GM10266 (cell line): Measurements from ENCODE around the gene RGS12.

Experiments
- DNase-seq: peaks from one replicate; pipeline ENCODE4 v3.0.0; 2012; ENCODE audit errors: extremely low spot score
- TF ChIP-seq, protein P1 (sequence below): IDR thresholded peaks from 2 replicates; pipeline ENCODE4 v1.5.1; 2012; ENCODE audit warnings: mild to moderate bottlenecking, low read depth; ENCODE audit not compliant: control insufficient read depth, insufficient read depth; ENCODE audit errors: missing control alignments

The RGS12 gene

DNA sequence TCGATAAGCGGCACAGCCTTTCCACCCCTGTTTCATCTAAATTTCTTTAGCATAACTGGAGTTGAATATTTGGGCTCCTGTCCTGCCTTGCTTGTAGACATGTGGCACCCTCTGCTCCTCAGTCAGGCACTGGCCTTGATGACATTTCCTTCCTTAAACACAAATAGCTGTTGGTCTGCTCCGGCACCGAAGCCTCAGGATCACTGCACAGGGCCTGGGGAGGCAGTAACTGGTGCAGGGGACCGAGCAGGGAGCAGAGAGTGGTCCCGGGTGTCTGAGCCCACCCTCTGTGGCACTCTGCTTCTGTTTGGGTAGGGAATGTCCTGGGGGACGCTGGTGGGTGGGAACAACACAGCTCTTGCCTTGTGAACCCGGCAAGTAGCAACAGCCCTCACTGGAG lies 13.6 kb downstream of the RGS12 start:
- TF ChIP-seq, protein P1, sequence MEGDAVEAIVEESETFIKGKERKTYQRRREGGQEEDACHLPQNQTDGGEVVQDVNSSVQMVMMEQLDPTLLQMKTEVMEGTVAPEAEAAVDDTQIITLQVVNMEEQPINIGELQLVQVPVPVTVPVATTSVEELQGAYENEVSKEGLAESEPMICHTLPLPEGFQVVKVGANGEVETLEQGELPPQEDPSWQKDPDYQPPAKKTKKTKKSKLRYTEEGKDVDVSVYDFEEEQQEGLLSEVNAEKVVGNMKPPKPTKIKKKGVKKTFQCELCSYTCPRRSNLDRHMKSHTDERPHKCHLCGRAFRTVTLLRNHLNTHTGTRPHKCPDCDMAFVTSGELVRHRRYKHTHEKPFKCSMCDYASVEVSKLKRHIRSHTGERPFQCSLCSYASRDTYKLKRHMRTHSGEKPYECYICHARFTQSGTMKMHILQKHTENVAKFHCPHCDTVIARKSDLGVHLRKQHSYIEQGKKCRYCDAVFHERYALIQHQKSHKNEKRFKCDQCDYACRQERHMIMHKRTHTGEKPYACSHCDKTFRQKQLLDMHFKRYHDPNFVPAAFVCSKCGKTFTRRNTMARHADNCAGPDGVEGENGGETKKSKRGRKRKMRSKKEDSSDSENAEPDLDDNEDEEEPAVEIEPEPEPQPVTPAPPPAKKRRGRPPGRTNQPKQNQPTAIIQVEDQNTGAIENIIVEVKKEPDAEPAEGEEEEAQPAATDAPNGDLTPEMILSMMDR = no peak
- DNase-seq = no peak

DNA sequence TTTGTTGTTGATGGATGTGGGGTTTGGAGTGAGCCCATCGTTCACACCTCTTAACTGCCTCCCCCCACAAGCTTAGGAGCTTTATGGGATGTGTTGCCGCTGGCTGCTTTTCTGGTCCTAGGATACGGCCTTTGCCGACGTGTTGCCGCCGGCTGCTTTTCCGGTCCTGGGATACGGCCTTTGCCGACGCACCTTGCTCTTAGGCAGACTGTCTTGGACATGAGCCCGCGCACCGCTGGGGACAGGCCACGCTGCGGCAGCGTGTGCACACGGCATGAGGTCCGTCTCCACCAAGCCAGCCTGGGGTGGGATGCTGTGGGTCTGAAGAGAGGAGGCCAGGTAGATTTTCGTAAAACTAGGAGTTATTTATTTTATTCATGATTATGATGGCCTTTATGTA lies 14.2 kb downstream of the RGS12 start:
- DNase-seq = no peak
- TF ChIP-seq, protein P1 = no peak

- DNase-seq = no peak
- TF ChIP-seq, protein P1 = no peak
These were observed 14.7 kb downstream of the RGS12 start for GRCh38 chr4:3307486-3307885.

DNA sequence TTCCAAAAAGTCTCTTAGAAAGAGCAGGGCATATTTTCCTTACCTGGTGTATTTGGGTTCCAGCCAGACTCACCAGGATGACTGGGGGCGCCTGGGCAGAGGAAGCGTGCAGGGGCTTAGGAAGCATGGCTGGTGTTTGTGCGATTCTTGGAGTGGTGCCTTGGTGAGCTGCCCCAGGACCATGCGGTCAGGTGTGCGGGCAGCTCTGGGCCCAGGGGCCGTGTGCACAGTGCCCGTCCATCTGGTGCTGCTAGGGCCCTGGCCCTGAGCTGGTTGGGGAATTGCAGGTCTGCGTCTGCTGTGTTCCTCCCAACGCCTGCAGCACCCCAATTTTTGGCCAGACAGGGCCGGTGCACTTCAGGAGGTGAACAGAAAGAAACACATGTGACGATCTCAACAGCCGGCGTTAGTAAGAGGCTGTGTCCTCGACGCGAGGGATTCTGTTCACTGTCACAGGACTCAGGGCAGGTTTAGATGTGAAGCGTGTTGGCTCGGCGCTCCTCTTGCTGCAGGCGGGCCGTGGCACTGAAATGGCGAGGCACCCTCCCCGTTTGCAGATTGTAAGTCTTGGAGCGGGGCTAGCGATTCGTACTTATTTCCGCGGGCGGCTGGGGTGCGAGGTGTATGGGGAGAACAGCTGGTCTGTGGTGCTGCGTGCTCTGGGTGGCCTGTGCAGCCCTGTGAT lies 15.2 kb downstream of the RGS12 start:
- TF ChIP-seq, protein P1 = no peak
- no peak for DNase-seq

DNA sequence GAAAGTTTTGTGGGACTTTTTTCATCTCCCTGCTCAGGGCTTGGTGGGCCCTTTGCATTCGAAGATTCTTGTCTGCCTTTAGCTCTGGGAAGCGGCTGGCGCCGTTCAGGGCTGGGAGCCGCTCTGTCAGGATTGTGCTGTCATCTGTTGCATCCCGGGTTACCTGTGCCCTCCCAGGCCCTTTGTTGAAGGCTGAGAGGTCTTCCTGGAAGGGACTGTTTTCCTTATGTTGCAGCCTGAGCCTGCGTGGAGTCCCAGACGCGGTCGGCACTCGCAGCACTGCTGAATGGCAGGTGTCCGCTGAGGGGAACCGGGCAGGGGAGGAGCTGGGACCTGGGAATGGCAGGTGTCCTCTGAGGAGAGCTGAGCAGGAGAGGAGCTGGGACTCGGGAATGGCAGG lies 15.9 kb downstream of the RGS12 start:
- no peak for DNase-seq

DNA sequence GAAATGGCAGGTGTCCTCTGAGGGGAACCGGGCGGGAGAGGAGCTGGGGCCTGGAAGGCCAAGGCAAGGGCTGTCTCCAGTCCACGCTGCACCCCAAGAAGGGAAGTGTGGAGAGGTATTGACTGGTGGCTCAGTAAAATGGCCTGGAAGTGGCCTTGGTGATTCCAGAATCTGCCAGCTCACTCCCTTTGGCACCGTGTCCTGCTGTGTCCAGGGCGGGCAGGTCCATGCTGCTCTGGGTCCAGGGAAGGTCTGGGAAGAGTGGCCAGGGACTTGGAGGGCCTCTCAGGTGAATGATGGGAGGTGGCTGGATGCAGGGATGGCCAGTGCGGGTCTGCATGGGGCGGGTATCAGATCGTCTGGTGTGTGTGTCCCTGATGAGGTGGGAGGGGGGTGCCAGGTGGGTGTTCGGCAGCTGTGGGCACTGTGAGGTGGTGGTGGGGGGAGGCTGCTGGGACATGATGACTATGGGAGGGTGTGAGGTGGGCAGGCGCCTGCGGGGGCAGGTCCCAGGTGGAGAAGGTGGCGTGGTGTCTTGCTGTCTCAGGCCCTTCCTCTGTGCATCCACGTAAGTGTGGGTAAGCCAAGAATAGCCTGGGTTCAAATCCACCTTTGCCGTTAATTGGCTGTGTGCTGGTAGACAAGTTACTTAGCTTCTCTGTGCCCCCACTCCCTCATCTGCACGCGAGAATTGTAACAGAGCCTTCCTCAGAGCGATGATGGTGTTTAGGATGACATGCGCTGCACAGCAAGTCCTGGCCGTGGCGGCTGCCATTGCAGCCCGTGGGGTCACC lies 17.7 kb downstream of the RGS12 start:
- TF ChIP-seq, protein P1 = no peak

More for the DNA sequence above, 15.9 kb downstream of the RGS12 start:
- TF ChIP-seq, protein P1 = no peak

DNA sequence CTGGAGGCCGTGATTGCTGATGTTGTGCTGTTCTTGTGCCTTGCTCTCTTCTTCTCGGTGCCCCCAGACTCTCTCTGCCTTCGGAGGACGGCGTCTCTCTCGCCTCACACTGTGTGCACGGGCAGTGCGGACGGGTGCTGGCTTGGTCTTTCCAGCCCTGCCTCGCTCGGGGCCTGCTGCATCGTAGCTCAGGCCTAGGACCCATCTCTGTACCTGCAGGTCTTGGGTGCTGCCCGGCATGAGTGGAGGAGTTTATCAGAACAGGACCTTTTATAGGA lies 18.2 kb downstream of the RGS12 start:
- DNase-seq = no peak
- TF ChIP-seq, protein P1 = no peak

More for the DNA sequence above, 17.7 kb downstream of the RGS12 start:
- no peak for DNase-seq
